H4 (cell line): ENCODE data around the gene SYNPO2L. TPM values are rescaled to one million over a fixed set of nuclear protein-coding genes. Genes with fewer than 3 reads are reported as not detected.
"Not testable (repeated sequence)": the region's sequence is repeated elsewhere in the genome, so short reads cannot be mapped to it uniquely, and the experiment has no call there.

ENCODE experiments used
- DNase-seq: peaks from one replicate; pipeline ENCODE4 v3.0.0-alpha.2; 2015; ENCODE audit warnings: low spot score
- total RNA-seq: library from RNA; depleted of rRNA; stranded (reverse); fragments of >200 nt; shearing (Covaris generic); gene quantifications from 2 replicates; pipeline ENCODE4 v1.2.3, GENCODE V29; 2014; rRNA removed

Gene SYNPO2L
- total RNA-seq, result 0.02 TPM in 1 of 2 replicates, not detected in the other

GRCh38 chr10:73655990-73656298, at the start of gene SYNPO2L:
SYNPO2L (minus strand) TSS chr10:73656029; CDS start chr10:73655922, 107 bp downstream.
- DNase-seq, result no peak

GRCh38 chr10:73703924-73704323, 48.1 kb upstream of the SYNPO2L start:
- DNase-seq, result not testable (repeated sequence)

- not testable (repeated sequence) for DNase-seq
Measured at GRCh38 chr10:73698819-73699218, 43.0 kb upstream of the SYNPO2L start.

DNA sequence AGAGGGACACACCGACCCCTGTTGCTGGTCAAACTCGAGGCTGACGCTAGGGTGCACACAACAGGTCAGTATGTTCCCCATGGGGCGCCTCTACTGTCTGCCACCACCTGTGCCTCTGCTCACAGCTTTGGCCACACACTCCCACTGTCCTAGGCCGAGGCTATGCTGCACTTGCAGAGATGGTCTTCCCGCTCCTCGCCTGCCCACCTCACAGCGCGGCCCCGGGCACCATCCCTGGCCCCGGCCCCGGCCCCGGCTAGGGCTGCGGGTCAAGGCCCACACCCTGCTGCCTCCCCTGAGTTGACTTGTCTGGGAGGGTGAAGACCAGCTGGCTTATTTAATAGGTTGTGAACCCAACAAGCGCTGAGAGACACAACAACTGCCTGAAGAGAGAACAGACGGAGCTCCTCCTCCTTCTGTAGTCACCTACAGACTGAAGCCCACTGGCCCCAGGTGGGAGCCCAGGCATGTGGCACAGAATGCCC, 41.9 kb upstream of the SYNPO2L start, which contains the start of gene AGAP5:
Gene AGAP5 (minus strand): TSS at position 435 of the 485 bp plus-strand sequence. CDS start 354 bp downstream, at position 81.
- not testable (repeated sequence) for DNase-seq

GRCh38 chr10:73695302-73695701, 39.5 kb upstream of the SYNPO2L start:
- DNase-seq, result not testable (repeated sequence)

GRCh38 chr10:73690755-73691154, 34.9 kb upstream of the SYNPO2L start:
- not testable (repeated sequence) for DNase-seq

GRCh38 chr10:73689596-73689995, 33.8 kb upstream of the SYNPO2L start:
- DNase-seq, result not testable (repeated sequence)

GRCh38 chr10:73687641-73688040, 31.8 kb upstream of the SYNPO2L start:
- not testable (repeated sequence) for DNase-seq

DNA sequence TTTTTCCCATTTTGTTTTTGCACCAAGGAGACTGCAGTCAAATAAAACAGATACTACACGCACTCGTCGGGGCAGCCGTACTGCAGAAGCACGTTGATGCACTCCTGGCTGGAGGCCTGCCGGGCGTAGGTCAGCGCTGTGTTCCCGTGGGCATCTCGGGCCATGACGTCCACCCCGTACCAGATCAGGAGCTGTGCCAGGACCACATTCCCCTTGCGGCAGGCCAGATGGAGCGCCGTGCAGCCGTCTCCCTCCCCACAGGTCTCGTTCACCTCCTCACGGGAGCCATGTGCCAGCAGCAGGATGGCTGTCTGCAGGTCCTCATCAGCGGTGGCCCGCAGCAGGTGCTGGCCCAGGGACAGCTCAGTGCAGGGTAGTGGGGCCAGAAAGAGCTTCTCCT, 18.7 kb upstream of the SYNPO2L start:
- DNase-seq, result not testable (repeated sequence)

- not testable (repeated sequence) for DNase-seq
Measured at GRCh38 chr10:73668378-73668777, 12.5 kb upstream of the SYNPO2L start.

GRCh38 chr10:73666153-73666809, 10.5 kb upstream of the SYNPO2L start:
- not testable (repeated sequence) for DNase-seq

DNA sequence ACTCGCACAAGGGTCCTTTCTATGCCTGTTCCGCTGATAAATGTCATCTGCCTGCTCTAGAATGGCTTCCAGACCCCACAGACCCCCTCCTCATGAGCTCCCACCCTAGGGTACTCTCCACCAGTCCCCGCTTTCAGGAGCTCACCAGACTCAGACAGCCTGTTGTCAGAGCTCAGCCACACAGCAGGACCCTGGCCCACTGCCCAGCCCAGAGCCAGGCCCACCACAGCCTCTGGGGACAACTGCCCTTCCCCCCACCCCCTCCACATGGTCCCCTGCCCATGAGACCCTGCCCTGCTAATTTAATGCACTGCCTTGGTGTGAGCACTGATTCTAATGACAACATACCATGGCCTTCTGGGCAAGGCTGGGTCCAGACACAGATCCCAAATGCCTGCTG, 9.8 kb upstream of the SYNPO2L start:
- not testable (repeated sequence) for DNase-seq

- DNase-seq, result not testable (repeated sequence)
Measured at GRCh38 chr10:73664156-73665040, 8.6 kb upstream of the SYNPO2L start.

GRCh38 chr10:73663621-73664020, 7.8 kb upstream of the SYNPO2L start:
- not testable (repeated sequence) for DNase-seq

- DNase-seq, result not testable (repeated sequence)
Measured at GRCh38 chr10:73662705-73663104, 6.9 kb upstream of the SYNPO2L start.

- no peak for DNase-seq
Measured at GRCh38 chr10:73655257-73655989, 406 bp downstream of the SYNPO2L start.

GRCh38 chr10:73653701-73654100, 2.1 kb downstream of the SYNPO2L start:
- DNase-seq, result no peak

GRCh38 chr10:73653195-73653594, 2.6 kb downstream of the SYNPO2L start:
- no peak for DNase-seq

GRCh38 chr10:73650537-73651331, 5.1 kb downstream of the SYNPO2L start:
- peak; percentile 31 for DNase-seq

GRCh38 chr10:73649876-73650536, 5.8 kb downstream of the SYNPO2L start:
- no peak for DNase-seq
